Measurements from ENCODE around the gene NECTIN1.

- no peak for TF ChIP-seq CTCF (IDR thresholded peaks at IDR 0.05)
- no peak for TF ChIP-seq POLR2A (IDR thresholded peaks at IDR 0.05)
- TF ChIP-seq POLR2AphosphoS5 (IDR thresholded peaks at IDR 0.05) = no peak
Measured at GRCh38 chr11:119626197-119626841, 102.7 kb downstream of the NECTIN1 start.

Data from upper lobe of left lung (tissue), 4 donors.